Stimulated activated CD4-positive, alpha-beta T cell treated with anti-CD3 and anti-CD28 coated beads, Interleukin-2, amount 100 ng/mL, for 24 hours (primary cell): ENCODE results near the gene SNCB.

Experiments used
- DNase-seq, 2 donors: peaks; one replicate each; pipeline ENCODE4 v3.0.0-alpha.2; 2020

SNCB gene

DNA sequence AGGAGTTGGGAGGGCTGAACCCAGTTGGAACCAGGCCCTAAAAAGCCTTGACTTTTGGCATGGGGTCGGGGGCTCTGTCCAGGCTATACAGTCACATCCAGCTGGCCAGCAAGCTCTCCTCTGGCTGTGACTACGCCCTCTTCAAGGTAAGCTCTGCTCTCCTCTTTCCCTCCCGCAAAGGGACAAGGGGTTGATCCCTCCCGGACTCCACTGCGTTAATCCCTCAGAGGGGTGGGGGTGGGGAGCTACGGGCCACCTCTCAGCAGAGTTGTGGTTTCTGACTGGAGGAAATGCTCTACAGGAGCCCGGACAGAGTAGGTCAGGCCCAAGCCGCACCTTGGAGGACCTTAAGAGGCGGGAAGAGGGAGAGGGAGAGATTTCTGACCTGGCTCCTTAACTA, 14.0 kb upstream of the SNCB start:
- no peak for DNase-seq

DNA sequence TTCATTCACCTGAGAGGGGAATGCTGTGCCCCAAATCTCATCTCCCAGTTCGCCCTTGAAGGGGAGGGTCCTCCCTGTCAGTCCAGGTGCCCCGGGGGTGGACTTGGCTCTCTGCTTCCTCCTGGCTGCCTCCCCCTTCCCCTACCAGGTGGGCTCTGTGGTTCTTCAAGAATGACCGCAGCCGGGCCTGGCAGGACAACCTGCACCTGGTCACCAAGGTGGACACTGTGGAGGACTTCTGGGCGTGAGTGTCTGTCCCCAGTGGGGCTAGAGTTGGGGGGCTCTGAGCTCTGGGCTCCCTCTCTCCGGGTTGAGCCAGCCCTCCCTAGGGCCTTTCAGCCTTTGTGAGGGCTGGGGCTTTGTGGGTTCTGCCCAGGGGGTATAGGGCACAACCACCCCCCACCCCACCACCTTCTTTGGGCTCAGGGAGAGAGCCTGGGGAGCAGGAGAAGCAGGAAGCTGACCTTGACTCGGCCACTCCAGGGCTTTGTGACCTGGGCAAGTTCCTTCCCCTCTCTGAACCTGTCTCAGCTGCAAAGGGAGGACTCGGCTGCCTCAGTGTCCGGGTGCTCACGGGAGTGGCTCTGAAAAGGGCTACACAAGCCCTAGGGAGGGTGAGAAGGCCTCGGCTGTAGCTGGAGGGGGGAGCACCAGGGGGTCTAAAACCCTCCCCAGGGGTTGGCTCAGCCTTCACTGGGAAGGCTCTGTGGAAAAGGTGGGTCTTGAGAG, 13.3 kb upstream of the SNCB start:
- DNase-seq: no peak

DNA sequence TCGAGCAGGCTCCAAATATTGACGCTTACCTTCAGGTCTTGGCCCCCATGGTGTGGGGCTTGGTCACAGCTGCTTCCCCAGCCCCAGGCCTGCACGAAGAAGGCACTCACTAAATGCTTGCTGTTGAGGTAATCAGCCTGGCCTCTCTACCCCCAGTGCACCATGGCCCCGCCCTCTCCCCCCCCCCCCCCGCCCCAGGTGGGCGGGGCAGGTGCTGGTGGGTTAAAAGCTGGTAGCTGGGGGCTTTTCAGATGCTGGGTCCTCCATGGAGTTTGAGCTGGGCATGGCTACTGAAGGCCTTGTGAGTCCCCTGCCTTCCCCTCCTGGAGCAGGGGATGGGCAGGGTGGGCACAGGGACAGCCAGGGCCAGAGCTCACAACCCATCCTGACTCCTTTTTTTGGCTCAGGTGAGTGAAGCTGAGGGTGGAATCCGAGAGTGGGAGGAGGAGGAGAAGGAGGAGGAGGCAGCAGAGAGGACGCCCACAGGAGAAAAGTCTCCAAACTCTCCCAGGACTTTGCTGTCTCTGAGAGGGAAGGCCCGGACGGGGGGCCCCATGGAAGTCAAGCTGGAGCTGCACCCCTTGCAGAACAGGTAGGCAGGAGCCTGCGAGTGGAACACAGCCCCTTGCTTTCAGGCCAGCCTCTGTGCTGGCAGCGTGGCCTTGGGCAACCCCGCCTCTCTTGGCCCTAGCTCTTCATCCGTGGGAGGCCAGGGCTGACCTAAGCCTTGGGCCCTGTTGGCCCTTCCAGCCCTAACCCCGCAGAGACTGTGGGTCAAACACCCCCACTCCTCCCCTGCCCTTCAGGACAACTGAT, 12.5 kb upstream of the SNCB start:
- no peak for DNase-seq

DNA sequence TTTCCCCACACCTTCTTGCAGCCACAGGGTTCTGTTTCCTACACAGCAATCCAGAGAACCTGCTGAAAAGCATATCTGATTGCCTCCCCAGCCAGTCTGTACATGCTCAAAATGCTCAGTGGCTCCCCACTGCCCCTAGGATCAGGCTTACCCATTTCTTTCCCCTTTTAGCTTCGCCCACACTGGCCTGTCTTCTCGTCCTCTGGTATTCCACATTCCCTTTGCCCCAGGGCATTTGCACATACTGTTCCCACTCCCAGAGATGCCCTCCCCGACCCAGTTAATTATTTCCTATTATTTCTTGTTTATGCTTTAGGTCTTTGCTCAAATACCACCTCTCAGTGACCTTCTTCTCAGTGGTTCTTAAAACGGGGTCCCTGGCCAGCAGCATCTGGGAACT, 10.3 kb upstream of the SNCB start:
- no peak for DNase-seq

DNA sequence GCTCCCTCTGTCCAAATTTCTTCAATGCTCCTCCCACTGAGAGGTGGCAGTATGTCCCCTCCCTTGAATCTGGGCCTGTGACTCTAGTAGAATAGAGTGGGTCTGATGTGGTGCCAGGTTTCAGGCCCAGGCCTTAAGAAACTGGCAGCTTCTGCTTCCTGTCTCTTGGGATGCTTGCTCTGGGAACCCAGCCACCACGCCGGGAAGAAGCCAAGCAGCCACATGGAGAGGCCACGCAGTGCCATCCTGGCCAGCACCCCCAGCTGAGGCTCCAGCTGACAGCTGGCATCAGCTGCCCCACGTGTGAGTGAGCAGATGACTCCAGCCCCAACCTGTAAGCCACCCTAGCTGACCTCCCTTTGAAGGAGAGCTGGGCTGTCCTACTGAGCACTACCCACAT, 9.6 kb upstream of the SNCB start:
- DNase-seq: no peak

DNA sequence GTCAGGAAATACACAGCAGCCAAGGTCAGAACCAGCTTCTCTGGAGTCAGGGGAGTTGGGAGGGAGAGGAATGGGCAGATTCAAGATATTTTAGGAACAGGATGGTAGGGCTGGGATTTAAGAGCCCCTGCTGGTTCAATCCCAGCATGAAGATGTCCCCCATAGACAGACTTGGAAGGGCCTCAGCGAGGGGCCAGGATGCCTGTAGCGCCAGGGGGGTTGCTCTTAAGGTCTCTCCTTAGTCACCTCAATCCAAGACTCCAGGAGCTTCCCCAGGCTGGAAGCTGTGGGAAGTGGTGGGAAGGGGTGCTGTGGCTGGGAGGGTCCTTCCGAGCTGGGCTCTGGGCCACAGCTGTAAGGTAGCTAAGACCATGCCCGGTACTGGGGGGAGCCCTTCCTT, 8.9 kb upstream of the SNCB start:
- no peak for DNase-seq

DNA sequence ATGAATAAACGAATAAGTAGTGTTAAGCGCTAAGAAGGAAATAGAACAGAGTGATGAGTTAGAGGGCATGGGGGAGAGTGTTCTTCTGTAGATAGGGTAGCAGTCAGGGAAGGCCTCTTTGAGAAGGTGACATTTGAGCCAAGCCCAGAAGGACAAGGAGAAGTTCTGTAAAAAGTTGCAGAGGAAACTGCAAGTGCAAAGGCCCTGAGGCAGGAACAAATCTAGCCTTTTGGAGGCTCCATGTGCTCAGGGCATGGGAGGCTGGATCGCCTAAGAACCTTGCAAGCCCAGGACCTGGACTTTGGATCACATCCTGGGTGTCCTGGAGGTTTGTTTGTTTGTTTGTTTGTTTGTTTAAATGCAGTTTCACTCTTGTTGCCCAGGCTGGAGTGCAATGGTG, 8.1 kb upstream of the SNCB start:
- no peak for DNase-seq

DNA sequence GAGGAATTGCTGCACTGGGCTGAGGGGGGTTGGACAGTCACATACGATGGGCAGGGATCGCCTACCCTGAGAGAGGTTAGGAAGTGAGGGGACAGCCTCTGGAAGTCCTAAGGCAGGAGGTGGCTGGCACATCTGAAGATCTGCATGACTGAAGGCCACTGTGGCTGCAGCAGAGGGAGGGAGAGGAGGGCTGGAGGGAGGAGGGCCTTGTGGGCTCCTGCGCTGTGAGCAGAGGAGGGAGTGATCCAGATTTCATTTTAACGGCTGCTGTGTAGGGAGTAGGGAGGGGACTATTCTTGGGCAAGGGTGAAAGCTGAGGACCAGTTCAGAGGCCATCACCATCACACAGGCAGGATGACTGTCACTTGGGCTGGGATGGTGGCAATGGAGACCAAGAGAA, 7.2 kb upstream of the SNCB start:
- no peak for DNase-seq

DNA sequence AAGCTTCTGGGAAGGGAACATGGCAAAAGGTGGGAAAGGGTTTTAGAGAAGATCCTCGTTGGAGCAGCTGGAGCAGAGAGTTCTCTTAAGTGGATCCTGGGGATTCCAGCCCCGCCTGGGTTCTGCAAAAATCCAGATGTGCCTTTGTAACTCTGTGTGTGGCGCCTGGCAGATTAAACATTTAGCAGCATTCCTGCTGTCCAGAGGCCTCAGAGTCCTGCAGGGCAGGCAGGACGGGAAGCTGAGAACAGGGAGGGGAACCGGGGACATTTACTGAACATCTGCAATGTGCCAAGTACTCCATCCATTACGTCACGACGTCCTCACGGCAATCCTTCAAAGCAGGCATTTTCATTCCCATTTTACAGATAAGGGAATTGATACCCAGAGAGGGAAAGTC, 6.1 kb upstream of the SNCB start:
- DNase-seq: no peak

DNA sequence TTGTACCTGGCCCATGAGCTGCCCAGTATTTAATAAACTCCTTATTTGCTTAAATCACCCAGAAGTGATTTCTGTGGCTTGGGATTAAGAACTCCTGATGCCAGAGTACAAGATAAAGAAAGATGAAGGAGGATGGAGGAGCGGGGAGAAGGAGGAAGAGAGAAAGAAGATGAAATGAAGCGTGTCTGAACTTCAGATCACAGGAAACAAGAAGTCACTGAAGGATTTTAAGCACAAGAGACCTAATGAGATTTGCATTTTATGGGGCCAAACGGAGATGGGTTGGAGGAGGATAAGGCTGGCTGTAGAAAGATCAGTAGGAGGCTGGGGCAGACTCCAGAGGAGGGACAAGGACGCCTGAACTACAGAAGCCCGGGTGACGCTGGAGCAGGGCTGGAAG, 3.3 kb upstream of the SNCB start:
- no peak for DNase-seq

DNA sequence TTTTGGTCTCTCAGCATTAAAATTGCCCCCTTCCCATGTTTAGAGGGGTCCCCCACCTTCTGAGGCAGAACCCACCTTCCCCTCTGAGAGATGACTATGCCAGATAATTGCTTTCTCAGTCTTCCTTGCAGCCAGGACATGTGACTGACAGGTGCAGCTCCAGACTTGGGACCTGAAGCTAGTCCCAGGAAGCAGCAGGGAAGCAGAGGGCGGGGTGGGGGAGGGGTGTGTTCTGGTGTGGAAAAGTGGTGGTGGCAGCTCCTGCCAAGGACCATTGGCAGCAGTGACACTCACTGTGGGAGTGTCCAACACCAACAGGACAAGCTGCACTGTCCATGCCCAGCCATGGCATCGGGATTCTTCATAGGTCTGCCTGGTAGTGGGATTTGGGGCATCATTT, 2.4 kb upstream of the SNCB start:
- DNase-seq: no peak

DNA sequence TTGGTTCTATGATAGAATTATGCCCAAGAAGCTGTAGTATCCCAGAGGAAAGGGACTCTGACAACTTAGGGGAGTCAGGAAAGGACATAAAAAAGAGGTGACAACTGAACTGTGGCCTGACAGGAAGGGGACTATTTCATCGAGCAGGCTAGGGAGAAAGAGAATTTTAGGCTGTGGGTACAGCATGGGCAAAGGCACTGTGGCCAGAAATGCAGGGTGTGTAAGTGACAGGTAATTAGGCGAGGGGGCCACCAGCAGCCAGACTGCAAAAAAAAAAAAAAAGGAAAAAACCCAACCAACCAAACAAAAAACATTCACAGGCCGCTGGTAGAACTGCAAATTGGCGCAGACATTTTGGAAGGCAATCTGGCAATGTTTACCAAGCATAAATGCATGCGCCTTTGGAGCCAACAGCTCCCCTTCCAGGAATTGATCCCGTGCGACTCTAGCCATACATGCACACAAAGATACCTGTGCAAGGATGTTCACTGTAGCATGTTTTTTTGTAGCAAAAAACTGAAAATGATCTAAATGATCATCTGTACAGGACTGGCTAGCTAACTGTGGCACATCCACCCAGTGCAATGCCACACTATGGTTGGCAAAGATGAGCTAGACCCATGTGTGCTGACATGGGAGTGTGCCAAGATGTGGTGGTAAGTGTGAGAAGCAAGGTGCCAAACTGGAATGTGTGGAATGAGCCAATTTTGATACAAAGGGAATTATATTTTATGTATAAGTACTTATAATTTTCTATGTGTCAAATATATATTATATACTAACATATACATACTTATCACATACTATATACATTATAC, 1.3 kb upstream of the SNCB start:
- no peak for DNase-seq

DNA sequence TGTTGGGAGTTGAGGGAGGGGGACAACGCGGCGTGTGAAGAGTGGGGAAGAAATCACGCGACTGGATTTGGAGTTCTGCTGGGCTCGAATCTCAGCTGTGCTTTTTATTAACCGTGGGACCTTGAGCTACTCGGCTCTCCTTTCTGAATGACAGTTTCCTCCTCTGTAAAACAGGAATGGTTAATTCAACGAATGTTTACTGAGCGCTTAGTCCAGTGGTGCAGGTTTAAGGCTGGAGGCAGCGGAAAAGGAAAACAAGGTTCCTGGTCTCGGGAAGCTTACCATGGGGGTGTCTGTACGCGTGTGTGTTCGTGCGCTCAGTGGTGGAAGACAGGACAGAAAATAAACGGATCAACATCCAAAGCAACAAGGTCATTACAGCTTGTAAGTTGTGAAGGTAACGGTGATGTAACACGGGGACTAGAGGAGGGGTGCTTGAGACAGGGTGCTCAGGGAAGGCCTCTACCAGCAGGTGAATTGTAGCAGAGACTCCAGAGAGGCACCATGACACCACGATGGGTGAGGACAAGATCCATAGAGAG, 418 bp upstream of the SNCB start:
- DNase-seq: no peak

DNA sequence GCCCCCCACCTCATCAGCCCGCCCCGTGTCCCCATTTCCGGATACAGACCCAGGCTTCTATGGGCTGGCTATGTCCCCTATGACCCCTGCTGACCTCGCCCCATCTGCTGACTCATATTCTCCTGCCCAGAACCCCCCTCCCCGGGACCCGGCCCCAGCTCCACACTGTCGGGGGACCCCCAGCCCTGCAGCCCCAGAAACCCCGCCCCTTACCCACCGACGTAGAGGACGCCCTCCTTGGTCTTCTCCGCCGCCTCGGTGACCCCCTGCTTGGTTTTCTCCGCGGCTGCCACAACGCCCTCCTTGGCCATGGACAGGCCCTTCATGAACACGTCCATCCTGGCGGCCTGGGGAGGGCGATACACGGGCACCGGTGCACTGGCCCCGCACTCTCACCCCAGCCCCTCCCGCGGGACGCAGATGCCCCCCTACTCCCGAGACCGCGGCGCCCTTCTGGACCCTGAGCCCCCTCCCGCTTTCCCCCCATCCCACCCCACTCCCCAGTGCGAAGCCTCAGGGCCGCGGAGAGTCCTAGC, 949 bp downstream of the SNCB start:
- DNase-seq: no peak

DNA sequence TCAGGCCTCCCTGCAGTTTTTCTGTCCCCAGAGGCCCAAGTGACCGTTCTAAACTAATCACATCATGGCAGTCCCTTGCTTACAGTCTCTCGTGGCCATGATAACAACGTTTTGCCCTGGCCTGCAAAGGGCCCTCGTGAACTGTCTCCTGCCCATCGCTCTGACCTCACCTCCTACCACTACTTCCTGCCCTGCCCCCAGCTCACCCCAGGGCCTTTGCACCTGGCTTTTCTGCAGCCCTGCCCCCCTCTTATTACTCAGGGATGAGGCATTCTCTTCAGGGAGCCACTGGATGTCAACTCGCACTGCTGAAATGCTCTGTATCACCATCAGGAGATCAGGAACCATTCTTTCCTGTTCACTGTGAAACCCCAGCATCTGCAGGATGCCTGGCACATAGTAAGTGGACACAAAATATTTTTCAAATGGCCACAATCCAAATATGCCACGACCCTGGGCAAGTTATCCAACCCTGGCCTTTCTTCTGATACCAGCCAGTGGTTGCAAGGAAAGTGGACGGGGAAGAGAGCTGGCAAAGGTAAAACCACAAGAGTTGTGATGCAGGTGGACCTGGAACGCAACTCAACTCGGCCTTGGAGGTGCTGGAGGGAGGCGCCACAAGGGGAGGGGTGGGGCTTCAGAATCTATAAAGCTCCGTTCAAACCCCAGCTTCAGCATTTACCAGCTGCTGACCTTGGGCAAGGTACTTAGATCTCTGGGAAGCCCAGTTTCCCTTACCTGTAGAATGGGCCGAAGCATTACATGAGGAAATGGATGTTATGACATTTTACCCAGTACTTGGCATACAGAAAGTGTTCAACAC, 1.7 kb downstream of the SNCB start:
- no peak for DNase-seq

DNA sequence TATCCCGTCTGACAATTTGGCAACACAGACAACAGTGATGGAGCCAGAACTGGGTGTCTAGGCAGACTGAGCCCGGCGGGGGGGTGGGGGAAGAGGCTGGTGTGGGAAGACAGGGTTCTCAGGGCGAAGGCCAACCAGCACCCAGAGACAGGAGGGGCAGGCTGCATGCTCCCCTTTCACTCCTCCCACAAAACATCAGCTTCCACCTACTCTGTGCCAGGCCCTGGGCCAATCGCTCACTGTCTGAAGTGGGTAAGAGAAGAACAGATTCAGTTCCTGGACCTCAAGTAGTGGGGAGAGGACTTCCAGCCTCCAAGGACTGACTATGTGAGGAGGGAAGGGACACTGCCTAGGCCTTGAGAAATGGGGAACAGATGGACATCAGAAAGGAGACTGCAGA, 2.8 kb downstream of the SNCB start:
- no peak for DNase-seq

DNA sequence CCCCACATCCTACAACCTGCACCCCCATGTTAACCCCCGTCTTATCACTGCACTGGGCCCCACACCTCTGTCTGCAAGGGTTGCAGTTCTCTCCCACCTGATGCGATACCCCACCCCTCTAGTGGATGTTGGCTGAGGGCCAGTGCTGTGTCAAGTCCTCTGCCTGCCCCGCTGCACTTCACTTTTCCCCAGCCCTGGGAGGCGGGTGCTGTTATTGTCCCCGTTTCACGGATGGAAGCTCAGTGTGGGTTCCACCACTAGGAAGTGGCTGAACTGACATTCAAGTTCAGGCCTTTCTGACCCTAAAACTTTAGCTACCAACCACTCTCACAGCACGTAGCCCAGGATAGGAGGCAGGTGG, 3.5 kb downstream of the SNCB start:
- no peak for DNase-seq

DNA sequence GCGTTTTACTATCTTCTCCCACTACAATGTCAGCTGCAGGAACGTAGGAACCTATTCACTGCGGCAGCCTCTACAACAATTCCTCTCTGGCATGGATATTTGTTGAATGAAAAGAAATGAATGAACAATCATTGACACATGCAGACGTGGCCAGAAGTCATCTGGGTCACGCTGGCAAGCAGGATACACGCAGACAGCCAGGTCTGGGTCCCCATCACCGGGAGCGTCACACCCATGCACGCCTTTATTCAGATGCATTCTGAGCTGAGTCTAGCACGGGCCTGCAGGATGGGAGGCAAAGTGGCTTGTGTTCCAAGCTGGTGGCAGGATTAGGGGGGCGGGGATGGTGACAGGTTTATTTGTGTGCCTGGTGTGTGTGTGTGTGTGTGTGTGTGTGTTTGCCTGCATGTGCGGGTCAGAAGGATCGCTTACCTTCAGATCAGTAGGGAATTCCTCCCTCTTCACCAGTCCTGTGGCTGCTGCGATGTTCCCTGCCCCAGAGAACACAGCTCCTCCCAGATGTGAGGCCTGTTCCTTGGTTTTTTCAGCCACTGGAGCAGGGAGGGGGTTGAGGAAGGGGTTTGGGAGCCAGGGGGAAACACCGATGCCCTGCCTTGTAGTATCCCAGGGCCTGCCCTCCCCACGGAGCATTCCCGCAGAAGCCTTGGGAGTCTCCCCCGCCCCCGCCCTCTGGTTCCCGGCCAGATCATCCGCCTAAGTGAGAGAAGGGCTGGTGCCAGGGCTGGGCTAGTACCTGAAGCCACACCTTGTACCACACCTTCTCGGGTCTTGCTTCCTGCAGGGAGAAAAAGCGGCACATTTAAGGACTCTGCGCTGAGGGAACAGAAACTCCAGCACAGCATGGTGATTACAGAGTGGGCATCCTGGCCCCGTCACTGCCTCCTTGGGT, 4.1 kb downstream of the SNCB start:
- DNase-seq: no peak

DNA sequence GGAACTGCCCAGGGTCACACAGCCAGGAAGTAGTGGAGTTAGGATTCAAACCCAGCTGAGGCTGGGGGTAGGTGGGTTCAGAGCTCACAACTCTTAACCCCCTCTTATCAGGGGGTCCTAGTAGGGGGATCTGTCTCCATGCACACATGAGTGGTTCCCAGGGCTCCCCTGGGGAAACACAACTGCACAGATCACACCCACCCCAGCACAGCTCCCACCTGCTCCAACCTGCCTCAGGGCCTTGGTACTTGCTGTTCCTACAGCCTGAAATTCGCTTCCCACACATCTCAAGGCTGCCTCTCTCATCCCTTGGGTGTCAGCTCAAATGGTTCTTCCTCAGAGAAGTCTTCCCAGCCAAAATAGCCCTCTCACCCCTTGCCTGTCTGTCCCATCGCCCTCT, 4.8 kb downstream of the SNCB start:
- DNase-seq: no peak

DNA sequence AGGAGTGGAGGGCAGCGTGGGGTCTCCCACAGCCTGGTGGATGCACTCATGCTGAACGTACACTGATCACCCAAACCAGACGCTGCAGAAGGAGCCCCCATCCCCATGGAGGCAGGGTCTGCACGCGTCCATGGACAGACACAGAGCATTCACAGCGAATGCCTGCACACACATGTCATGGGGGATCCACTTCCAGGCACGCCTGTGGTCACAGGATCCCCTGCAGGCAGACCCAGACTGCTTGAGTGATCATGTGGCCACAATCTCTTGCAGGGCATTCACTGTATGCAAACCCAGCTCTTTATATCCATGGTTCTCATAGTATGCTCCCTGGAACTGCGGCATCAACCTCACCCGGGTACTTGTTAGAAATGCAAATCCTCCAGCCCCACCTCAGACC, 5.4 kb downstream of the SNCB start:
- no peak for DNase-seq

DNA sequence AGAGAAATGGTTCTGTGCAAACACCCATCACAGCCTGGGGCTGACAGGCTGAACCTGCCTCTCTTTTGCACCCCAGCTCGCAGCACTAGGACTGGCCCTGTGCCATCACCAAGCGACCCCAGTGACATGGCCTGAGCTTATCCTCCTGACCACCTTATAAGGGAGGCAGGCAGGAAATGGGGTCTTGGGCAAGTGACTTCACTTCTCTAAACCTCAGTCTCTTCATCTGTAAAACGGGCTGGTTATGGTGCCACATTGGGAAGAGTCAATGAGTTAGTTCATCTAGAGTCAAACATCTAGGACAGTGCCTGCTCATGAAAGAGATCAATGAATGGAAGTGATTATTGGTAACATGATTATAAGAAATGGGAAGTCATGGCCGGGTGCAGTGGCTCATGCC, 6.2 kb downstream of the SNCB start:
- DNase-seq: no peak
